Endothelial cell of umbilical vein (primary cell): ENCODE measurements around the gene EFNA5. TPM values are rescaled to one million over a fixed set of nuclear protein-coding genes. Genes with fewer than 3 reads are reported as not detected.

Source experiments
- BruUV-seq: library from RNA; stranded (reverse); fragments of 400-500 nt; replicated peaks from 2 replicates; lab custom pipeline; 2021; lab: Mats Ljungman, UMichigan
- CTCF ChIA-PET: fragments of 300-600, 350-600 bp; sonication (Branson Sonifier 250); formaldehyde crosslinking; loops from one replicate; lab custom pipeline; 2021; ENCODE audit warnings: antibody characterized with exemption, inconsistent platforms; lab: Charles Lee
- POLR2A ChIA-PET: fragments of 300-600, 350-600 bp; sonication (Branson Sonifier 250); formaldehyde crosslinking; loops from one replicate; lab custom pipeline; 2021; ENCODE audit warnings: antibody characterized with exemption, inconsistent platforms; lab: Charles Lee
- DNase-seq: peaks from one replicate; pipeline ENCODE4 v3.0.0-alpha.2; 2011; ENCODE audit warnings: low read depth, low spot score
- FAIRE-seq: peaks from 2 replicates; lab custom pipeline; 2011; peaks lifted over from hg19 to GRCh38; lab: Jason Lieb, UNC
- H2AFZ ChIP-seq: 2 replicates; pipeline ENCODE4 v1.6.0; 2012; ENCODE audit warnings: low read depth, low read length, control low read depth, inconsistent platforms
- H3K27ac ChIP-seq: 2 replicates; pipeline ENCODE4 v1.5.1; 2011; ENCODE audit warnings: low read depth, mild to moderate bottlenecking, control low read depth, low read length, moderate library complexity; ENCODE audit not compliant: insufficient read depth
- H3K27me3 ChIP-seq, 2 experiments: 2 replicates each; pipeline versions ENCODE4 v1.6.0 to v1.6.1; 2011; ENCODE audit warnings: low read length in 2 of 2, mixed read lengths in 1 of 2; ENCODE audit not compliant: control insufficient read depth in 2 of 2, insufficient read depth in 2 of 2
- H3K36me3 ChIP-seq, 2 experiments: 2 replicates in 1 of 2; 3 replicates in 1 of 2; pipeline ENCODE4 v1.5.1; 2011; ENCODE audit warnings: low read length in 2 of 2, mild to moderate bottlenecking in 1 of 2, moderate library complexity in 1 of 2; ENCODE audit not compliant: control insufficient read depth in 2 of 2, insufficient read depth in 2 of 2; ENCODE audit errors: extremely low read depth in 1 of 2
- H3K4me1 ChIP-seq: 3 replicates; pipeline ENCODE4 v1.5.1; 2011; ENCODE audit warnings: mild to moderate bottlenecking, low read length; ENCODE audit not compliant: control insufficient read depth, insufficient read depth; ENCODE audit errors: extremely low read depth
- H3K4me2 ChIP-seq: 2 replicates; pipeline ENCODE4 v1.6.1; 2011; ENCODE audit warnings: low read length, control low read depth, mixed read lengths; ENCODE audit not compliant: insufficient read depth
- H3K4me3 ChIP-seq, 3 experiments: fragments of 200-600 bp in 1 of 3; sonication (generic), shearing (Covaris generic) in 1 of 3; replicated peaks in 1 of 3; 2 replicates each; pipeline ENCODE4 v1.5.1; 2011 to 2016; ENCODE audit warnings: control low read depth in 3 of 3, low read length in 3 of 3, mild to moderate bottlenecking in 2 of 3, inconsistent platforms in 1 of 3, low read depth in 1 of 3, moderate library complexity in 1 of 3; ENCODE audit not compliant: insufficient read depth in 1 of 3
- H3K79me2 ChIP-seq: 2 replicates; pipeline ENCODE4 v1.6.0; 2012; ENCODE audit warnings: low read length, inconsistent platforms; ENCODE audit not compliant: control insufficient read depth, insufficient read depth
- H3K9ac ChIP-seq: replicated peaks from 2 replicates; pipeline ENCODE3; 2011; ENCODE audit warnings: low read length, control low read depth; ENCODE audit not compliant: insufficient read depth; ENCODE audit errors: extremely low read depth
- H3K9me1 ChIP-seq: replicated peaks from 3 replicates; pipeline ENCODE4 v1.6.0; 2011; ENCODE audit warnings: mild to moderate bottlenecking, low read length; ENCODE audit not compliant: control insufficient read depth, insufficient read depth; ENCODE audit errors: extremely low read depth
- H3K9me3 ChIP-seq: replicated peaks from 2 replicates; pipeline ENCODE4 v1.5.1; 2012; ENCODE audit warnings: low read length, inconsistent platforms; ENCODE audit not compliant: control insufficient read depth, insufficient read depth
- H4K20me1 ChIP-seq: replicated peaks from 2 replicates; pipeline ENCODE3; 2011; ENCODE audit warnings: mild to moderate bottlenecking, low read length; ENCODE audit not compliant: control insufficient read depth, insufficient read depth; ENCODE audit errors: extremely low read depth
- EZH2 ChIP-seq: IDR thresholded peaks from 2 replicates; pipeline ENCODE4 v1.6.1; 2012; ENCODE audit warnings: borderline replicate concordance, low read depth, mild to moderate bottlenecking, moderate library complexity, low read length, inconsistent platforms; ENCODE audit not compliant: severe bottlenecking
- FOS ChIP-seq: IDR thresholded peaks from 2 replicates; pipeline ENCODE4 v1.6.1; 2011; ENCODE audit warnings: mild to moderate bottlenecking, low read length, moderate library complexity, borderline replicate concordance; ENCODE audit not compliant: insufficient read depth
- GATA2 ChIP-seq: IDR thresholded peaks from 2 replicates; pipeline ENCODE4 v1.7.0; 2011; ENCODE audit warnings: low read depth, mild to moderate bottlenecking, moderate library complexity, mixed read lengths, low read length; ENCODE audit not compliant: insufficient read length, insufficient read depth
- JUN ChIP-seq: IDR thresholded peaks from 2 replicates; pipeline ENCODE4 v1.6.1; 2011; ENCODE audit warnings: borderline replicate concordance, low read depth; ENCODE audit not compliant: insufficient read length, insufficient read depth
- MYC ChIP-seq: IDR thresholded peaks from one replicate; pipeline ENCODE4 v1.6.1; 2011; ENCODE audit warnings: mild to moderate bottlenecking, low read depth, low read length
- POLR2A ChIP-seq: IDR thresholded peaks from 2 replicates; pipeline ENCODE4 v1.6.1; 2012; ENCODE audit warnings: low read depth, mild to moderate bottlenecking, control low read depth, low read length
- POLR2AphosphoS5 ChIP-seq: IDR thresholded peaks from 2 replicates; pipeline ENCODE4 v1.6.1; 2012; ENCODE audit warnings: low read depth, mild to moderate bottlenecking, control low read depth, low read length, moderate library complexity; ENCODE audit not compliant: insufficient read depth
- dilution Hi-C: fragments of 300-500 bp; cut with MboI; formaldehyde crosslinking; loops from one replicate; pipeline ENCODE4 v1.15.0; 2019; ENCODE audit warnings: low sequenced_read_pairs; ENCODE audit not compliant: extremely low pct_ligation_motif_present
- intact Hi-C: fragments of 100-400 bp; cut with micrococcal nuclease; formaldehyde crosslinking; loops from one replicate; pipeline ENCODE4 v1.10.0; 2022
- polyA plus RNA-seq, 4 experiments: library from polyadenylated mRNA; depleted of rRNA in 3 of 4; stranded (reverse) in 3 of 4; unstranded in 1 of 4; fragments of >200 nt; gene quantifications; 2 replicates each; pipeline versions ENCODE4 v1.2.1 to v1.2.3, GENCODE V29; 2011 to 2012; ENCODE audit warnings: missing spikeins in 1 of 4
- total RNA-seq: library from RNA; stranded (reverse); gene quantifications from 2 replicates; pipeline ENCODE4 v1.2.3, GENCODE V29; 2021
- TF ChIP-seq, protein P1 (sequence below): IDR thresholded peaks from 2 replicates; pipeline ENCODE4 v1.6.1; 2011; ENCODE audit not compliant: insufficient read depth, insufficient read length
- TF ChIP-seq, protein P2 (sequence below), 2 donors: IDR thresholded peaks; 1 replicate in 1 of 2; 2 replicates in 1 of 2; pipeline ENCODE4 v1.5.1; 2011; ENCODE audit warnings: low read length in 2 of 2, mild to moderate bottlenecking in 2 of 2, moderate library complexity in 2 of 2, control low read depth in 1 of 2, inconsistent platforms in 1 of 2, low read depth in 1 of 2; ENCODE audit not compliant: insufficient read depth in 1 of 2; ENCODE audit errors: extremely low read depth in 1 of 2

EFNA5 gene
- total and polyA plus RNA-seq, 2 donors (not counting 3 experiments of a cell fraction or from before 2014, with no cell fraction given) = 13.6 to 22.1 TPM

DNA sequence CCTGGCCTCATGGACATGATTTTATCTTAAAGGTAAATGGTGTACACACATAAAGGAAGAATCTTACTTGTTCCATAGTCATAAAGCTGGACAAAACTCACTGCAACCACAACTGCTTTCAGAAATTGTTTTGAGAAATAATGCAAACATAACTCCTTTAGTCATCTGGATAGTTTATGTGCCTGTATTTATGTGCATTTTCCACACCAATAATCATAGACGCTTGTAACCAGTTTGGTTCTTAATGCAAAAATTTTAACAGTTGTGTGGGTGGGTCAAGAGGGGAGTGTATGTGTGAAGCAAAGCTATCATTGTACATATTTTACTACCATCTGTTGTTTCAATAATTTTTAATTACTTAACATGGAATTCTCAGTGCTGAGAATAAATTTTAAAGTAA lies 80.1 kb downstream of the EFNA5 start:
- POLR2A ChIA-PET = no interaction called here
- H3K4me1 ChIP-seq = no peaks in the 10 kb centered on the region
- H3K9me3 ChIP-seq = no peaks in the 10 kb centered on the region
- no peak overlapping the region for H3K4me2 ChIP-seq
- CTCF ChIA-PET = interaction anchor here (0.8 to 1.6 kb wide), 4 partner anchors 8 to 278 kb away, joined by 3 to 5 read pairs (median 3); no protein-coding TSS in a partner anchor
- H2AFZ ChIP-seq = no peak overlapping the region
- BruUV-seq = no TSS peak
- dilution Hi-C loops (no loop called here), intact Hi-C loops (no loop called here)
- no peaks in the 10 kb centered on the region for H3K79me2 ChIP-seq
- no peaks in the 10 kb centered on the region for H3K27me3 ChIP-seq
- H3K27ac ChIP-seq = no peak overlapping the region
- TF ChIP-seq, protein P1, sequence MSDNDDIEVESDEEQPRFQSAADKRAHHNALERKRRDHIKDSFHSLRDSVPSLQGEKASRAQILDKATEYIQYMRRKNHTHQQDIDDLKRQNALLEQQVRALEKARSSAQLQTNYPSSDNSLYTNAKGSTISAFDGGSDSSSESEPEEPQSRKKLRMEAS = no peak
- TF ChIP-seq POLR2A = no peak
- TF ChIP-seq EZH2 = no peak
- TF ChIP-seq, protein P2, sequence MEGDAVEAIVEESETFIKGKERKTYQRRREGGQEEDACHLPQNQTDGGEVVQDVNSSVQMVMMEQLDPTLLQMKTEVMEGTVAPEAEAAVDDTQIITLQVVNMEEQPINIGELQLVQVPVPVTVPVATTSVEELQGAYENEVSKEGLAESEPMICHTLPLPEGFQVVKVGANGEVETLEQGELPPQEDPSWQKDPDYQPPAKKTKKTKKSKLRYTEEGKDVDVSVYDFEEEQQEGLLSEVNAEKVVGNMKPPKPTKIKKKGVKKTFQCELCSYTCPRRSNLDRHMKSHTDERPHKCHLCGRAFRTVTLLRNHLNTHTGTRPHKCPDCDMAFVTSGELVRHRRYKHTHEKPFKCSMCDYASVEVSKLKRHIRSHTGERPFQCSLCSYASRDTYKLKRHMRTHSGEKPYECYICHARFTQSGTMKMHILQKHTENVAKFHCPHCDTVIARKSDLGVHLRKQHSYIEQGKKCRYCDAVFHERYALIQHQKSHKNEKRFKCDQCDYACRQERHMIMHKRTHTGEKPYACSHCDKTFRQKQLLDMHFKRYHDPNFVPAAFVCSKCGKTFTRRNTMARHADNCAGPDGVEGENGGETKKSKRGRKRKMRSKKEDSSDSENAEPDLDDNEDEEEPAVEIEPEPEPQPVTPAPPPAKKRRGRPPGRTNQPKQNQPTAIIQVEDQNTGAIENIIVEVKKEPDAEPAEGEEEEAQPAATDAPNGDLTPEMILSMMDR (IDR thresholded peaks at IDR 0.05; ENCODE audit: extremely low read depth in 1 of 2, insufficient read depth in 1 of 2, low read depth in 1 of 2, low read length in 2 of 2) = no peak
- no peak for TF ChIP-seq GATA2
- TF ChIP-seq FOS = no peak
- no peak for TF ChIP-seq POLR2AphosphoS5
- TF ChIP-seq JUN = no peak
- TF ChIP-seq MYC = no peak
- H3K4me3 ChIP-seq = no peak overlapping the region
- H3K9me1 ChIP-seq = no peaks in the 10 kb centered on the region
- no peaks in the 10 kb centered on the region for H4K20me1 ChIP-seq
- no peak for FAIRE-seq
- DNase-seq = no peak
- no peaks in the 10 kb centered on the region for H3K36me3 ChIP-seq
- no peak overlapping the region for H3K9ac ChIP-seq
